GM19395 (cell line): ENCODE measurements around the gene LBX2.

Experiments used
- ATAC-seq: cut with Tn5 transposase; IDR thresholded peaks from one replicate; pipeline ENCODE4 v1.9.1; 2021; ENCODE audit warnings: mild to moderate bottlenecking, moderate library complexity; ENCODE audit not compliant: unreplicated experiment

Gene LBX2

DNA sequence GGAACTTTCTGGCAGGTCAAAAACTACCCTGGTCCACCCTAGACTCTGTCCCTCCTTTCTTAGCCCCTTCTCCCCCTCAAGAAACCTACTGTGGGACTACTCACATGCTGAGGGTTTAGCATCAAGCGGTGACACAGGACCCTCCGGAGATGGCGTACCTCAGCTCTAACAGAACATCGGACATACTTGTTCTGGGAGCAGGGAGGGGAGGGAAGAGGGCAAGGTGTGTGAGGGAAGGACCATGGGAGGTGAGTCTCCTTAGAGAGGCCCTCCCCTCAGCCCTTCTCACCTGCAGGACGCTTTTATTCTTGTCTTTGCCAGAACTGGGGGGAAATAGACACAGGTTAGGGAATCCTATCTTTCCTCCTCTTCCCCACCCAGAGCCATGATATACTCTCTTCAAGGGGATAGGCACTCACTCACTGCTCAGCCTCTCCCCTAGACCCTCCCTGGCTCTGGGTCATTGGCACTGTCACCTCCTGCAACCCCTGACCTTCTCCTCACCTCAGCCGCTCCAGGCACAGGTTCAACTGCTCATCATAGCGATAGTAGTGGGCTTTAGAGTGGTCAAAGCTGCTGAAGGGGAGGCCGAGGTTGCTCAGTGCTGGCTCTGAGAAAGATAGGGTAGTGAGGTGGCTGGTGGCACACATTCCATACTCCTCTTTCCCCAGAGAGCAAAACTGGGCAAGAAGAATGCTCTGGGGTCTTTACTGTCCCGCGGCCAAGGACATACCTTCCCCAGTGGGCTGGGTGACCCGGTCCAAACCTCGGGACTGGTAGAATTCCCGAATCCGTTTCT is 6.2 kb upstream of the LBX2 start:
- no peak for ATAC-seq

DNA sequence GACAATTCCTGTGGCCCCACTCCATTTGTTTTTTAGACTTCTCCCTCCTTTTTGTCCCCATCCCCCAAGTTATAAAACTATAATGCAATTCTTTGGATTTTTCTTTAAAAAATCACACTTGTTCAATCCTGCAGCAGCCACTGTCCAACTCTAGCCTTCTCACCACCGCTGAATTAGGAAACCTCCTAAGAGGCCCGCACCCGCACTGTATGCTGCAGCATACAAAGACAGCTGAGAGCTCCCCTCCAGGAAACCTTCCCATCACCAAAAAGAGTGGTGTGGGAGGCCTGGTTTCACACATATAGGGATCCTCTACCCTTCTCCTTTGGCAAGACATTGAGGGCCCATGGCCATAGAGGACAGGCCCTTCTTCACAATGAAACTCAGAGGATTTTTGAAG is 5.2 kb upstream of the LBX2 start:
- no peak for ATAC-seq

DNA sequence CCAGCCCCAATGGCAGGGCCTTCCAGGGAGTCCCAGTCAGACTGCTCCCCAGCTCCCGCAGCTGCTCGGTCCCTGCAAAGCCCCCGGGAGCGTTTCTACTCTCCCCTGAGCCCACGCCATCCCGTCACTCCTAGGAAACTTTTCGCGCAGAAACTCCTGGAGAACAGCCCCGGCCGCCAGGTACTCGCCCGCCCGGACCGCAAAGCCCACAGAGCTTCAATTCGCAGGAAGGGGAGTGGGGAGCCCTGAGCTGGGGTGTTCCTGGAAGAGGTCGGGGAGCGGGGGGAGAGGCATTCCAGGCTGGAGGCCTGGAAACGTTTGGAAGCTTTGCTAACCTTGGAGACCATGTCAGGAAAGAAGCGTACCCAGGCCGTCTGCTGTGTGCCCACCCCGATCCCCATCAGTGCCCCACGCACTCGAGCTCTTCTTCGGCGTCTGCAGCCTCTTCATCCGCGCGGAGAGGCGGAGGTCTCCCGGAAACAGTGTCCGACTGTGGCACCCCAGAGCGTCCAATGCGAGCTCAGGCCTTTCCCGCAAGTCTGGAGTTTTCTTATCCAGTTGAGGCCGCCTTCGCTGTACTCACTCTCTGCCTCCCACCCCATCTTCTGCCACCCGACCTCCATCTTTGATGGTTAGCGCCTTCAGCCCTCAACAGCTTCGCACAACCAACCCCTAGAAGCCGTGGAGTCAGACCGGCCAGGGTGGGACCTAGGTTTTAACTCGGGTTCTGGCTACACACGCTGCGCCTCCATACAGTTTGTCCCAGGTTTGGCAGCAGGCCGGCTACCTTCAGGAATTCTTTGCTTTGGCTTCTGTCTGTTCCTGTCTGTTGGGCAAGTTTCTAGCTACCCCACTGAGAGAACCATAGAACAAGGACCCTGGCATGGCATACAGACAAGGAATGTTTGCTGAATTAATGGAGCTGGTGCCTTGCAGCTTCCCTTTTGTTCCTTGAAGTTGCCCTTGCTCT is 4.4 kb upstream of the LBX2 start:
- ATAC-seq = no peak

DNA sequence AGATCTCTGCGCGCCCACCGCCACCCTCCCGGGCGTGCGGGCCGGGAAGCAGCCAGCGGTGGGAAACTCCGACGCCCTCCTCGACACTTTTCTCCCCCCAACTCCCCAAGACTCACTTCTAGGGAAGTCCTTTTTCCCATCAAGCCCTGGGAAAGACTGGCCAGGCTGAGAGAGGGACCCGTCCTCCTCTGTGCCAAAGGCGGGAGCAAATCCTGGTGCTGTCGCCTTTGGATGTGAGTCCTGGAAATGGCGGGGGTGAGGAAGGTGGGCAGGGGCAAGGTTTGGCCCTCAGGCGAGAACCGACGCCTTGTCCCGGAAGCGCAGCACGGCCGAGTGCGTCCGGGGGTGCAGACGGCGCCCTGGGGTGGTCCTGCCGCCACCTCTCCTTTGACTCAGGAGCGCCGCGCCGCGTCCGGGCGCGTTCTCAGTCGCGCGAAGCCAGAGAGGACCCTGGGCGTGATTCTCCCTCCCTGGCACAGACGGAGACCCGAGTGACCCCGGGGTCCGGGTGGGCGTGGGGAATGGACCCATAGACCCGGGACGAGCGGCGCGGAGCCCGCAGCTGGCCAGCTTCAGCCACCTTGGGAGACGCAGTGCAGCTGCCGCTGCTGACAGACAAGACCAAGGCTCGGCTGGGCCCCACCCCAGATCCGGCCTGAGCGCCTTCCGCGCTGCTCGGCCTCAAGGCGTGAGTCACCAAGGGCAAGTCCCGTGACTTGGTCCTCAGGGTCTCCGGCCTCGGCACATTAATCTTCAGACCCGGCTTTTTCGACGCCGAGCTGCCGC is 3.5 kb upstream of the LBX2 start:
- peak; percentile 40 for ATAC-seq

DNA sequence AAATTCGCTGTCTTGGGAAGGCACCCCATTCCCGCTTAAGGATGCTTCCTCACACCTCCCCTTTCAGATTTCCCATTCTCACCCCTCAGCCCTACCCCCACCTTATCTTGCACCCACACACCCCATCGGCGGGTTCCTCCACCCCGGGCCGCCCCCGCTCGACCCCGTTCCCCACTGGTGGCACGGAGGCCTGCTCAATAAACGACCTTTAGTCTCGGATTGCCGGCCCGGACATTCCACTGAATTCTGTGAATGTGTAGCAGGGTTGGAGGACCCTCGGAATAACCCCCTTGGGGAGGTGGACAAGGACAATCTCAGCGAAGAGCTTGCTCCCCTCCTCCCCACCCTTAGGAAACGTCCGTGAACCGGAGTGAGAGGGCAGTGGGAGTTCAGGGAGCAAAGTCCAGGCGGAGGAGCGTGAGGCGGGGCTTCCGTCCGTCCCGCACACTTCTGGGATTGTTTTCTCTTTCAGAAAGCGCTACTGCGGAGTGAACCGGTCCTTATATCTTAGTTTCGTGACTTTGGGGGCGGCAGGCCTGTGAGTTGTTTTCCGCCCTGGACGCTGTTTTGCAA is 2.8 kb upstream of the LBX2 start:
- ATAC-seq = no peak

DNA sequence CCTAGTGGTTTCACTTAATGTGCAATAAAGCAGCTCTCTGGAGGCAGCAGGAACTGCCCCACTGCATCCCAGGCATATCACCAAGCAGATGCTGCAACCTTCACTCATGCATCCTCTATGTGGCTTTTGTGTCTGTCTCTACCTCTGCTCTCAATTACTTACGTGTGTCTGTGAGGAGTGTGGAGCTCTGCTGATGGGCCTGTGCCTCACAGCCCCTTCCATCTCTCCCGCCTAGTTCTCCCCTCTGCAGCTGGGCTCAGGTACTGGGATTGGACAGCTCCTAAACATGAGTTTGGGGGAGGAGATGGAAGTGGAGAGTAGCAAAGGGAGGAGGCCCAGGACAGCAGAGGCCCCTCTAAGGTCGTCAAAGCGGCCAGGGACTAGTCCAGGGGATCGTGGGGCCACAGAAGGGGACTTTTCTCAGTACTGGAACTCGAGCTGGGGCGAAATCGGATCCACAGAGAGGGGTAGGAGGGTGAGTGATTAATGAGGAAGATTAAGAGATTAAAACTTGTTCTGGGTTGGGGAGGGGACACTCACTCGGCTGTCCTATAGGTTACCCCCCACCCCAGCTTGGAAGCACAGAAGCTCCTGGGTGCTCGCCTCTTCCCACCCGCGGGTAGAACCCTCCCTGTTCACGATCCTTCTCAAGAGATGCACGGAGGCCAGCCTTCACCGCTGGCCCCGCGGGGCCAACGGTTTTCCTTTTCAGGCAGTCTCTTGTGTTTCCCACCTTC is 2.1 kb upstream of the LBX2 start:
- ATAC-seq = no peak

DNA sequence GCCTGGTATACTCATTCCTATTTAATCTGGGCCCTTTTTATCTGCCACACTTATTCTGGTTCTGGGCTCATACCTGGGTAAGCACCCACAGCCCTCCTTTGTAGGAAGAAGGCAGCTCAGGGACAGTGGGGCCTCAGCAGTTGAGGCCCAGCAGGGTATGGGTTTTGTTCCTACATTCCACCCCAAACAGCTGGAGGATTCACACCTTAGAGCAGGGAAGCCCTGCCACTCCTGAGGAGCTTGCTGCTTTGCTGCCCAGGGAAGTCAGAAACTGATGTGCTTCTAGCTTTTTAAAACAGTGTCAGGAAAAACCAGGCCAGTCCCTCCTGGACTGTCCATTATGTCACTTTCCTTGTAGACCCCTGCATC is 1.2 kb upstream of the LBX2 start:
- ATAC-seq = no peak

DNA sequence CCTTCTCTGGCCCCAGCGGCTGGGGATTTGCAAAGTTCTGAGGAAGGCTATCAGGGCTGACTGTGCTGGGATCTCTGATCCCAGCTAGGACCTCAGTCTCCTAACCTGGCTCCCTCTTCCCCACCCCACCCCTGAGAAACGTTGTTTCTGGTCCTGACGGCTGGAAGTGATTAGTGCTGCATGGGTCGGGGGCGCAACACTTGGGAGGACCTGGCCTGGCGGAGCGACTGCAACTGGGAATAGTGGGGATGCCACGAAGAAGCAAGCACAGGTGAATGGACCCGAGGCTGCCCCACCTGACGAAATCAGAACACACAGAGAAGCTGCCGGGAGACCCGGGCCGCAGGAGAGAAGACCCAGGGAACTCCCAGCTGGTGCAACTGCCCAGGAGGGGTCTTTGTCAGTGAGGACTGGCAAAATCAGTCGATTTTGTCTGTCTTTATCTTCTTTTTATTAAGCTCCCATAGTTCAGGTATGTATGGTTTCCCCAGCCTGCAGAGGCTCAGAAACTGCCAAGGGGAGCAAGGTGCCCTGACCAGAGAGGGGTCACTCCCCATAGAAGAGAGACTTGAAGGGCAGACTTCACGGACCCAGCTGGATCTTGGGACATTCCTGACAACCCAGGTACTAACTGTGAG is 656 bp upstream of the LBX2 start:
- no peak for ATAC-seq

DNA sequence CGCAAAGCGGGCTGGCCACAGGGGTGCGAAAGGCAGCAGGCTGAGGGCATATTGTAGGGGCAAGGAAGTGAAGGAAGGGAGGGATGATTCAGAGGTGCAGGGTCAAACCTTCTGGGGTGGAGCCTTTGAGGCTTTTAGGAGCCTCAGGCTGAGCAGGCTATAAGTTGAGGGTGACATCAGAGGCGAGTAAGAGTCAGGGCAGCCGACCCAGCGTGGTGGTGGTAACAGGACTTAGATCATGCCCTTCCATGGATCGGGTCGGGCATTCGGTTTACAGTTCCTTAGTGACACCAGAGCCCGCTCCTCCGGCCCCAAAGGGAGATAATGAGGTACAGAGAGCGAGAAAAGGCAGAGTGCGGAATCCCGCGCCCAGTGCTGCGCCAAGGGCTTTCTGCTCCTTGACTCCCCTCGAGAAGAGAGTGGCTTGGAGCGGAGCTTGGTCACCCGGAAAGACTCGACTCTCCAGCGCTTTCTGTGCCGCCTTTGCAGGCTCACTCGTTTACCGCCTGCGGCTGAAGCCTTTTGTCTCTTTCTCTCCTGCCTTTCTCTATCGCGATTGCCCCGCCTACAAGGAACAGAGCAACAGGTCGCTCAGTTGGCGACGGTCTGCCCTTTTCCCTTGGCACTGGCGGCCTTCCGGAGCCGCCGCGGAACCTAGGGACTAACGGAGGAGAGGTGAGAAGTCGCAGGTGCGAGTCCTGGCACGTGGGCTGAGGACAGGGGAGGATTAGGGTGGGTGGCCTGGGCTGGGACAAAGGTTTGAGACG is 720 bp downstream of the LBX2 start:
- ATAC-seq = no peak

DNA sequence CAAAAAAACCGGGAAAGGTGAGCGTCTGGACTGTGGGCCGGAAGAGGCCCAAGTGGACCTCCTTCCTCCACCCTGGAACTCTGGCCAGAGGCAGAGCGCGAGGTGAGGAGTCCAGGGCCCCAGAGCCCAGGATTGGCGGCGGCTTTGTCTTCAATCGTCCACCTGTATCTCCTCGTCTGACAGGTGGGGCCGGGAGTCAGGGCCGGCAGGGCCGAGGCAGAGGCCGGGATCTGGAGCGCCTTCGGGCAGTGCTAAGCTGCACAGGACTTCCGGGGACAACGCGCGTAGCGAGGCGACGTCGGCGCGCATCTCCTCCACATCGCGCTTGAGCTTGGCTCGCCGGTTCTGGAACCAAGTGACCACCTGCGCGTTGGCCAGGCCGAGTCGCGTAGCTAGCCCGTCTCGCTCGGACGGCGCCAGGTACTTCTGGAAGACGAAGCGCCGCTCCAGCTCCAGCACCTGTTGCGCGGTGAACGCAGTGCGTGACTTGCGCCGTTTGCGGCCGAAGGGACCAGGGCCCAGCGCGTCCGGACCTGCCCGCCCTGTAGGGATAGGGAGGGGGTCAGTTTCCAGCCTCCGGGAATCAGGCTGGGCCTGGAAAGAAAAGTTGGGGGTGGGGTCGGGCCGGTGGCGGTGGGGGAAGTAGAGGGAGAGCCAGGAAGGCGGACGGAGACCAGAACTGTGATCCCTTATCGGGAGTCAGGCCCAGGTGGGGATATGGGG is 1.5 kb downstream of the LBX2 start:
- no peak for ATAC-seq

DNA sequence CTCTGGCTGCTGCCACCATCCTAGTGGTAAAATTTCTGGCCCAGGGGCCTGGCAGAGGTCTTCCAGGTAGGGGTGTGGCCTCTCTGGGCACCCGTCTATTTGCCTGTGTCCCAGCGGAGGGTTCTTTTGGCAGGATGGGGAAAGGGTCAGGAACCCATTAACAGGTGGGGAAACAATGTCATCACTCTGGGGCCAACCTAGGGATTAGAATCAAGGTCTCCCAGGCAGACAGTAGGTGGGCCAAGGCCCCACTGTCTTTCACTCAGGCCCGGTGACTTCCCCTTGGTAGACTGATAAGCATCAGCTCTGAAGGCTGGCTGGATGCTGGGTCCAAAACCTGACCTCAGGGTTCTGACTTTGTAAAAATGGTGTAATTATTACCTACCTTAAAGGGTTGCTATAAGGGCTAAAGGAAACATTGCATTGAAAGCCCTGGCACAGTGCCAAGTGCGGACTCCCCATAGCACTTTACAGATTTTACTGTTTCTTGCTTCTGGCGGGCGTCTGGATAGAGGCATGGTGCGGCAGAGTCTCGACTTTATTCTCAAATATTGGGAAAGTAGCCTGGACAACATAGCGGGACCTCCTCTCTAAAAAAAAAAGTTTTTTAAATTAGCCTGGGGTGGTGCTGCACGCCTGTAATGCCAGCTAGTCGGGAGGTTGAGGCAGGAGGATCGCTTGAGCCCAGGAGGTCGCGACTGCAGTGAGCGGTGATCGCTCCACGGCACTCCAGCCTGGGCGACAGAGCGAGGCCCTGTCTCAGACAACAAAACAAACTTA is 2.2 kb downstream of the LBX2 start:
- ATAC-seq = no peak

DNA sequence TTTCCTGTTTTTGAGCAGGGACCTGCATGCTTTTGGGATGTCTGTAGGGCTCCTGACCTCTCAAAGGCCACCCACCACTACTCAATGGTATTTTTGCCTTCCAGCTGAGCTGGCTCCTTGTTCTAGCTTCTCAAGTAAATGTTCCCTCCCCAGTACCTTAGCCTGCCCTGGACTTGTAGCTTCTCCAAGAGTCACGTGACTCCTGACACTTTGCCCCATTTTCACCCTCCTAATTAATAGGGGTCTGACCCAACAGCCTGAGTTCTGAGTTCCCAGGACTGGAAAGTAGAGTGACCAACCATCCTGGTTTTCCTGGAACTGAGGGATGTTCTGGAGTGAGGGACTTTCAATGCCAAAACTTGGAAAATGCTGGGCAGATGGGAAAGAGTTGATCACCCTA is 4.0 kb downstream of the LBX2 start:
- no peak for ATAC-seq

DNA sequence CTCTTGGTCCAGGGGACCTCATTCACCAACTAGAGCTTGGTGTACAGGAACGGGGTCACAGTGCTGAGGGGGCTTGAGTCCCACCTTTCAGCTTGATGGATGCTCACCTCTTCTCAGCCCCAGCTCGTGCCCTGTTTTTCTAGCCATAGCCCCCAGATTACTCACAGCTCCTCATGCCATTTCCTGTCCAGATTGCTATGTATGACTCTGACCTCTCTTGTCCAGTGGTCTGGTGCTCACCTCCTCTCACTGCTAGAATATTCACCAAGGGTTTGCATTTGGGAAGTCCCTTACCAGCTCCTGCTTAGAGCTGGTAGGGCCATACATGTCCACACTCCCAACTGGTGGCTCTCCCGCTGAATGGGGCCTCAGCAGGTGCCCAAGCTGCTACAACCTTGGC is 5.9 kb downstream of the LBX2 start:
- no peak for ATAC-seq

DNA sequence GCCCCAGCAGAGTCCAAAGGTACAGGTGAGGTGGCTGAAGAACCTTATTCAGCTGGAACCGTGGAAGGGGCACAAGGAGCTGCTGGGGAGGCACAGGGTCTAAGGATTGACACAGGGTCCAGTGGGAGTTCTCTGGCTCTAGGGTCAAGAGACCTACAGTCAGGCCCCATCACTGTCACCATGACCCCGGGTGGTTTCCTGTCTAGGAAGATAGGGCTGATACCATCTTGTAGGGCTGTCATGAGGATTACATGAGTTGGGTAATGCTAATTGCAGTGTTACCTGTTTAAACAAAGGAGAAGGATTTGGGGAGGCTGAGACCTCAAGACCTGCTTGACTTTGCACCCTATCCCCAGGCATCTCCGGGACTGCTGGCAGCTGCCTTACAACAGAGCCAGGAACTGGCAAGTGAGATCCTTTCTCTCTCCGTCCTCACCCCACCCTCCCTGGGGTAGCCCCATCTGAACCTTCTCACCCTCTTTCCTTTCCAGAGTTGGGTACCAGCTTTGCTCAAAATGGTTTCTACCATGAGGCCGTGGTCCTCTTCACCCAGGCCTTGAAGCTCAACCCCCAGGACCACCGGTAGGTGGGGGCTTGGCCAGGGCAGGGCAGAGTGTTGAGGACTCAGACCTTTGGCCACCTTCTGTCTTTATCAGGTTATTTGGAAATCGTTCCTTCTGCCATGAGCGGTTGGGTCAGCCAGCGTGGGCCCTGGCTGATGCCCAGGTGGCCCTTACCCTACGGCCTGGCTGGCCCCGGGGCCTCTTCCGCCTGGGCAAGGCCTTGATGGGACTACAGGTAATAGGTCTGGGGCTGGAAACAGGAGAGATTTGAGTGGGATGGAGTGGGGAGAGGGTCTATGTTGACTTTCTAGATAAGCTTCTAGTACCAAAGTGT is 7.5 kb downstream of the LBX2 start:
- ATAC-seq = no peak

DNA sequence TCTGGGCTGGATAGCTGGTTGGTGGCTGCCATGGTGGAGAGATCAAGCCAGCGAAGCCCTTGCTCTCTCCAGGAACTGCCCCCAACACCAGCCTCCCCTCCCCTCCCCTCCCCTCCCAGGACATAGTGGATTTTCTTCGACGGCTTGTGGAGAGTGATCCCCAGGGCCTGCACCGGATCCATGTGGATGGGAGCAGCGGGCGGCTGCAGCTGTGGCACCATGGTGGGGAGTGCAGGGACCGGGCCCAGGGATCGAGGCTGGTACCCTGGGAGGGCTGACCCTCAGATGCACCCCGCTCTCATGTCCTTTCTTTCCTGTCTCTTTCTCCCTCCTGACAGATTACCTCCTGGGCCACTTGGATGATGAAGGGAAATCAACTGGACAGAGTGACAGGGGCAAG is 9.5 kb downstream of the LBX2 start:
- no peak for ATAC-seq

DNA sequence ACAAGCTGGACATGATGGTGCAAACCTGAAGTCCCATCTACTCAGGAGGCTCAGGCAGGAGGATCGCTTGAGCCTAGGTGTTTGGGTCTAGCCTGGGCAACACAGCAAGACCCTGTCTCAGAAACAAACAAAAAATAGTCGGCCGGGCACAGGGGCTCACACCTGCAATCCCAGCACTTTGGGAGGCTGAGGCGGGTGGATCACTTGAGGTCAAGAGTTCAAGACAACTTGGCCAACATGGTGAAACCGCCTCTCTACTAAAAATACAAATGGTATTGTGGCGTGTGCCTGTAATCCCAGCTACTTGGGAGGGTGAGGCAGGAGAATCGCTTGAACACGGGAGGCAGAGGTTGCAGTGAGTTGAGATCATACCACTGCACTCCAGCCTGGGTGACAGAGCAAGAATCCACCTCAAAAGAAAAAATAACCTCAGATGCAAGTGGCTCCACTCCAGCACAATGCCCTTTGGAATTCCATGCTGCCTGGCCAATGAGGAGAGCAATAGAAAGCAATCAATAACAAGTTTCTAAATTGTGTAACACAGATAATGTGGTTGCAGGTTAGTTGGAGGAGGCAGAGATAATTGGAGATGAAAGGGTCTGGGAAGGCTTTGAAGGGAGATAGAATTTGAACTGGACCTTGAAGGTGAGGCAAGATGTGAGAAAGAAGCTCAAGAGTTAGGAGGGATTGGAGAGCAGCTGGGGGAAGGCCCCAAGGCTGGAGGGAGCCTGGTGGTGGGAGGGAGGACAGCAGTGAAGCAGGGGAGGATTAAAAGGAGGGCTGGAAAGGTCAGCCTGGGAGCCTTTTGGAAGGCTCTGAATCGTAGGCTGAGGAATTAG is 10.5 kb downstream of the LBX2 start:
- no peak for ATAC-seq
